Caco-2 (cell line): ENCODE results near the gene HES6. TPM values are rescaled to one million over a fixed set of nuclear protein-coding genes. Genes with fewer than 3 reads are reported as not detected.

Experiments
- Bru-seq: library from RNA; stranded (reverse); fragments of 400-500 nt; gene quantifications from one replicate; lab custom pipeline; 2021; lab: Mats Ljungman, UMichigan
- BruChase-seq, 2 experiments: library from RNA; stranded (reverse); fragments of 400-500 nt; gene quantifications; one replicate each; lab custom pipeline; 2021; lab: Mats Ljungman, UMichigan
- BruUV-seq: library from RNA; stranded (reverse); fragments of 400-500 nt; replicated peaks from 2 replicates; lab custom pipeline; 2021; lab: Mats Ljungman, UMichigan
- CTCF ChIA-PET: fragments of 300-600 bp; sonication (Branson Sonifier 250); formaldehyde crosslinking; loops from one replicate; lab custom pipeline; 2022; ENCODE audit warnings: antibody characterized with exemption; lab: Charles Lee
- POLR2A ChIA-PET: fragments of 300-600 bp; sonication (Branson Sonifier 250); formaldehyde crosslinking; loops from one replicate; lab custom pipeline; 2022; ENCODE audit warnings: antibody characterized with exemption; lab: Charles Lee
- DNase-seq, 2 experiments: peaks; one replicate each; pipeline versions ENCODE4 v3.0.0 to v3.0.0-alpha.2; 2020 to 2022
- H3K27me3 ChIP-seq: replicated peaks from 2 replicates; pipeline ENCODE4 v1.6.0; 2011; ENCODE audit warnings: low read length; ENCODE audit not compliant: control insufficient read depth, insufficient read depth
- H3K36me3 ChIP-seq: 2 replicates; pipeline ENCODE4 v1.5.1; 2011; ENCODE audit warnings: low read length; ENCODE audit not compliant: control insufficient read depth, insufficient read depth
- H3K4me1 ChIP-seq: fragments of 250-450 bp; sonication (Bioruptor Pico); 2 replicates; pipeline ENCODE4 v1.5.1; 2020; ENCODE audit warnings: mild to moderate bottlenecking
- H3K4me3 ChIP-seq: 2 replicates; pipeline ENCODE4 v1.5.1; 2011; ENCODE audit warnings: low read depth, mild to moderate bottlenecking, control low read depth, low read length
- H3K9me3 ChIP-seq: fragments of 250-450 bp; sonication (Bioruptor Pico); 2 replicates; pipeline ENCODE4 v1.5.1; 2020; ENCODE audit warnings: mild to moderate bottlenecking, moderate library complexity
- H3K27ac Mint-ChIP-seq: one replicate; pipeline ENCODE4 v1.8.0; 2022; ENCODE audit warnings: mixed read lengths; ENCODE audit not compliant: unreplicated experiment
- H3K27me3 Mint-ChIP-seq: one replicate; pipeline ENCODE4 v1.8.0; 2022; ENCODE audit warnings: mixed read lengths; ENCODE audit not compliant: insufficient read depth, unreplicated experiment
- H3K36me3 Mint-ChIP-seq: one replicate; pipeline ENCODE4 v1.8.0; 2022; ENCODE audit warnings: mild to moderate bottlenecking, mixed read lengths; ENCODE audit not compliant: insufficient read depth, unreplicated experiment
- H3K4me1 Mint-ChIP-seq: one replicate; pipeline ENCODE4 v1.8.0; 2022; ENCODE audit warnings: low read depth, mixed read lengths; ENCODE audit not compliant: unreplicated experiment
- H3K4me3 Mint-ChIP-seq: one replicate; pipeline ENCODE4 v1.8.0; 2022; ENCODE audit warnings: mild to moderate bottlenecking, moderate library complexity, mixed read lengths; ENCODE audit not compliant: unreplicated experiment
- H3K9me3 Mint-ChIP-seq: one replicate; pipeline ENCODE4 v1.8.0; 2022; ENCODE audit warnings: mixed read lengths; ENCODE audit not compliant: unreplicated experiment
- CTCF ChIP-seq, 2 experiments: fragments of 200-600 bp in 1 of 2; IDR thresholded peaks; 1 replicate in 1 of 2; 2 replicates in 1 of 2; pipeline versions ENCODE4 v1.5.1 to v1.8.0; 2011 to 2022; ENCODE audit warnings: antibody characterized with exemption in 1 of 2, control low read depth in 1 of 2, inconsistent platforms in 1 of 2, low read depth in 1 of 2, low read length in 1 of 2, mild to moderate bottlenecking in 1 of 2, moderate library complexity in 1 of 2; ENCODE audit not compliant: insufficient read depth in 1 of 2, severe bottlenecking in 1 of 2, unreplicated experiment in 1 of 2
- intact Hi-C: fragments of 100-400 bp; cut with micrococcal nuclease; formaldehyde crosslinking; loops from one replicate; pipeline ENCODE4 v1.10.0; 2022; ENCODE audit not compliant: unreplicated experiment
- long read RNA-seq: library from polyadenylated mRNA; stranded (forward); transcript quantifications from one replicate; pipeline ENCODE4 v2.0.0, GENCODE V29; 2022
- total RNA-seq: library from RNA; stranded (reverse); gene quantifications from 2 replicates; pipeline ENCODE4 v1.2.3, GENCODE V29; 2022

HES6 gene
- total RNA-seq (21.2 and 22.1 TPM in 2 replicates), Bru-seq, nascent RNA (percentile 48 among the genes with signal in this experiment), BruChase-seq, experiment 1, labeled RNA remaining after a 2-hour chase (percentile 65 among the genes with signal in this experiment), BruChase-seq, experiment 2, labeled RNA remaining after a 6-hour chase (percentile 80 among the genes with signal in this experiment)
- long read RNA-seq, transcript HES6-203 (3 exons, 1,600 nt): major isoform, 43 of 60 reads
- long read RNA-seq, transcript HES6-201 (4 exons, 1,454 nt): minor isoform, 13 of 60 reads
- long read RNA-seq, partial matches to known transcripts: 0 of 60 reads
- long read RNA-seq, other reads (novel, unspliced or antisense): 2 of 60 reads

- no peaks in the 10 kb centered on the region for H3K4me1 ChIP-seq
Observed at GRCh38 chr2:238239863-238240756, at the start of gene HES6. Gene HES6, minus strand, starts transcription at chr2:238240038. Its CDS starts 133 bp downstream, at chr2:238239905.

DNA sequence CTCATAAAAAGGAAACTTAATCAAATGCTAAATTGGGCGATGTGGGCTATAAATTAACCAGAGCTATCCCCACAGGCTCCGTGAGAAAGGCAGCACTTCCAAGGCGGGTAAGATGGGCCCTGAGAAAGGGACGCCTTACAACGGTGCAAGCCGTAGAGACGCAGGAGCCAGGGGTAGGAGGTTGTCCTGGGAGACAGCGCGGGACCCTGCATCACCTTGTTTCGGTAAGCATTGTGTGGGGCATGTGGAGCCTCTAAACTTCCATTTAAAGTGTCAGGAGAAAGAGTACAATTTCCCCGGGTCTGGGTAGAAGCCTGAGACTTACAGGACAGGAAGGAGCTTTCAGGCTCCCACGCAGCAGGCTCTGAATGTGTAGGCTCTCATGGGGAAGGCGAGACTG is 49.7 kb upstream of the HES6 start:
- Mint-ChIP-seq H3K36me3 (peaks cover 17% of the 10 kb centered on the region), H3K4me3 (peak overlapping the region; percentile 85), H3K27me3 (no peaks in the 10 kb centered on the region), H3K27ac (peak overlapping the region; percentile 91), H3K9me3 (no peaks in the 10 kb centered on the region), H3K4me1 (peaks cover 15% of the 10 kb centered on the region)
- intact Hi-C loops: loop anchor here (2.0 kb wide), 1 partner anchor 15 kb away; no protein-coding TSS in a partner anchor
- CTCF ChIA-PET: no interaction called here
- TSS peak; percentile 67 for BruUV-seq
- no peak for DNase-seq
- no peaks in the 10 kb centered on the region for H3K36me3 ChIP-seq
- peaks cover 32% of the 10 kb centered on the region for H3K4me1 ChIP-seq
- H3K9me3 ChIP-seq: no peaks in the 10 kb centered on the region
- POLR2A ChIA-PET: interaction anchor here (0.6 kb wide), 1 partner anchor 26 kb away, joined by 3 read pairs; no protein-coding TSS in a partner anchor
- H3K27me3 ChIP-seq: no peaks in the 10 kb centered on the region
- peak overlapping the region; percentile 41 for H3K4me3 ChIP-seq
- no peak for TF ChIP-seq CTCF (IDR thresholded peaks at IDR 0.05; ENCODE audit: insufficient read depth in 1 of 2, low read depth in 1 of 2, low read length in 1 of 2, severe bottlenecking in 1 of 2, unreplicated experiment in 1 of 2)

More at GRCh38 chr2:238239863-238240756, at the start of gene HES6:
- no peaks in the 10 kb centered on the region; the same call in 1 of the 2 replicates for H3K36me3 ChIP-seq
- no TSS peak for BruUV-seq
- ChIA-PET POLR2A (interaction anchor here (0.5 to 1.5 kb wide), 3 partner anchors 23 to 549 kb away, joined by 3 to 5 read pairs (median 5); no protein-coding TSS in a partner anchor), CTCF (interaction anchor here (0.6 to 3.0 kb wide), 2 partner anchors 23 to 94 kb away, joined by 4 to 13 read pairs; no protein-coding TSS in a partner anchor)
- no peaks in the 10 kb centered on the region for H3K27me3 ChIP-seq
- H3K4me3 ChIP-seq: peak within 1 kb of the TSS; percentile 75
- intact Hi-C loops: no loop called here
- DNase-seq: peak; percentile 83 to 89
- Mint-ChIP-seq H3K4me3 (peak within 1 kb of the TSS; percentile 98), H3K27me3 (no peaks in the 10 kb centered on the region), H3K4me1 (no peaks in the 10 kb centered on the region), H3K27ac (peak within 1 kb of the TSS; percentile 84), H3K36me3 (peaks cover 11% of the 10 kb centered on the region), H3K9me3 (no peaks in the 10 kb centered on the region)
- no peaks in the 10 kb centered on the region for H3K9me3 ChIP-seq
- no peak for TF ChIP-seq CTCF (IDR thresholded peaks at IDR 0.05; ENCODE audit: insufficient read depth in 1 of 2, low read depth in 1 of 2, low read length in 1 of 2, severe bottlenecking in 1 of 2, unreplicated experiment in 1 of 2)
